Large intestine (tissue), 3 donors: ENCODE results near the gene RASD1. TPM values are rescaled to one million over a fixed set of nuclear protein-coding genes. Genes with fewer than 3 reads are reported as not detected.
A peak's percentile ranks its signal among the peaks of the same experiment; 100 is the strongest.

ENCODE experiments used
- DNase-seq, 2 donors: peaks; one replicate each; pipeline versions ENCODE4 v3.0.0 to v3.0.0-alpha.2; 2013
- H3K27ac ChIP-seq: one replicate; pipeline ENCODE4 v1.5.1; 2013; ENCODE audit warnings: low read length
- H3K27me3 ChIP-seq: 2 replicates; pipeline ENCODE4 v1.6.1; 2013; ENCODE audit warnings: low read length; ENCODE audit not compliant: control insufficient read depth, insufficient read depth
- H3K36me3 ChIP-seq: 2 replicates; pipeline ENCODE4 v1.6.1; 2013; ENCODE audit warnings: low read length; ENCODE audit not compliant: control insufficient read depth, insufficient read depth
- H3K4me1 ChIP-seq: one replicate; pipeline ENCODE4 v1.6.1; 2013; ENCODE audit warnings: low read length; ENCODE audit not compliant: control insufficient read depth, insufficient read depth
- H3K4me3 ChIP-seq: one replicate; pipeline ENCODE4 v1.5.1; 2013; ENCODE audit warnings: low read length
- H3K9me3 ChIP-seq: one replicate; pipeline ENCODE4 v1.6.1; 2013; ENCODE audit warnings: mild to moderate bottlenecking, low read depth, low read length, moderate library complexity; ENCODE audit not compliant: control insufficient read depth
- WGBS: methylation state at CpG from one replicate; pipeline ENCODE4 v1.1.5; 2013; ENCODE audit warnings: low lambda C conversion rate; ENCODE audit not compliant: insufficient coverage; 5-methylcytosine and 5-hydroxymethylcytosine counted together
- polyA plus RNA-seq: library from polyadenylated mRNA; unstranded; fragments of 120-200 nt; gene quantifications from one replicate; pipeline ENCODE4 v1.2.1, GENCODE V29; 2013

The RASD1 gene
- polyA plus RNA-seq, 1 donor, result 20.0 TPM

DNA sequence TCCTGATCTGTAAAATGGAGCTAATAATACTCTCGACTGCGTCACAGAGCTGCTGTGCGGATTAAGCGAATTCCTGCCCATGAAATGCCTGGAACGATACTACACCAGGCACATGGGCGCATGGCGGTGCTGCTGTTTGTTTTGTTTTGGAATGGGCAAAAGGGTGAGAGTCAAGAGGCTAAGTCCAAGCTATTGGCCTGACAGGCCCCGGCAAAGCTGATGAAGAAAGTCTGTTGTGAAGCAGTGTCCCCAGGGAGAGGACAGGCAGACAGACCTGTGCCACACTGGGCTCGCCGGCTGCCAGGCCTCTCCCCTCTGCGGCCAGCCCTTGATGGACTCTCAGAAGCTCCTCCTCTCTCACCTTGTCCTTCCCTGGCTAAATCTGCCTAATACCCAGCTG, 31.3 kb upstream of the RASD1 start:
- no CpG with 5 or more reads among the region's 11 CpGs for WGBS
- no peaks in the 10 kb centered on the region for H3K4me1 ChIP-seq
- no peaks in the 10 kb centered on the region for H3K27me3 ChIP-seq
- H3K4me3 ChIP-seq, result no peak overlapping the region
- H3K9me3 ChIP-seq, result no peaks in the 10 kb centered on the region
- no peak overlapping the region for H3K27ac ChIP-seq
- no peak for DNase-seq
- H3K36me3 ChIP-seq, result no peaks in the 10 kb centered on the region

DNA sequence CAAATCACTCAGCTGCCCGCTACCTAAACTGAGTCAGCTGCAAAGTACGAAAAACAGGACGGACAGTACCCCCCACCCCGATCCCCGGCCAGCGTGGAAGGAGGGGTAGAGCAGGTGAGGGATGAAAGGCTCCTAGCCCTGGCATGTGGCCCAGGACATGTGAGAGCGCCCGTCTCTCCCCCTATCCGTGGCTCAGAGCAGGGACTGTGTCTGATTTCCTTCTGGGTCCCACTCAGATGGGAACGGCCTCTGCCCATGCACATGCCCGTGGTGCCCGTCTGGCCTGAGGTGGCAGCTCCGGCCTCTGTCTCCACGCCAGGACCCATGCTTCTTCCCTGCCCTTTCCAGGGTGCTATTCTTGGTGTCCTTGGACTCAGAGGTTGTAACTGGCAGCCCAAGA, 30.2 kb upstream of the RASD1 start:
- H3K9me3 ChIP-seq, result no peaks in the 10 kb centered on the region
- no peaks in the 10 kb centered on the region for H3K27me3 ChIP-seq
- no peak for DNase-seq
- peaks cover 2% of the 10 kb centered on the region for H3K36me3 ChIP-seq
- no peaks in the 10 kb centered on the region for H3K4me1 ChIP-seq
- no CpG with 5 or more reads among the region's 14 CpGs for WGBS
- no peak overlapping the region for H3K27ac ChIP-seq
- no peak overlapping the region for H3K4me3 ChIP-seq

DNA sequence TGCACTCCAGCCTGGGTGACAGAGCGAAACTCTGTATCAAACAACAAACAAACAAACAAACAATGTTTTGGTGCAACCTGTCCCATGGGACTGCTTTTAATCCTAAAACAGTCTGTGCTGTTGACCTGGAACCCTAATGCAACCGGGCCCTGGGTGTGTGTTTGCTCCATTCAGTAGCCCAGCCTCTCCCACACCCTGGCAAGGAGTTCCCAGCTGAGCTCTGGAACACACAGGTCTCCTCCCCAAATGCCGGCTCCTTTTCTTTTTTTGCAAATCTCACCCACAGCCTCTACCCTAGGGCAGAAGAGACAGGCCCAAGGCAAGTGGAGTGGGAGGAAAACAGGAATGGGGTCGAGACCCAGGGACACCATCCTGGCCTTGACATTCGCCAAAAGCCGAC, 29.8 kb upstream of the RASD1 start:
- Histone ChIP-seq H3K4me1 (no peaks in the 10 kb centered on the region), H3K27ac (no peak overlapping the region), H3K4me3 (no peak overlapping the region), H3K27me3 (no peaks in the 10 kb centered on the region), H3K9me3 (no peaks in the 10 kb centered on the region), H3K36me3 (peaks cover 2% of the 10 kb centered on the region)
- DNase-seq, result no peak
- WGBS, result no CpG with 5 or more reads among the region's 6 CpGs

DNA sequence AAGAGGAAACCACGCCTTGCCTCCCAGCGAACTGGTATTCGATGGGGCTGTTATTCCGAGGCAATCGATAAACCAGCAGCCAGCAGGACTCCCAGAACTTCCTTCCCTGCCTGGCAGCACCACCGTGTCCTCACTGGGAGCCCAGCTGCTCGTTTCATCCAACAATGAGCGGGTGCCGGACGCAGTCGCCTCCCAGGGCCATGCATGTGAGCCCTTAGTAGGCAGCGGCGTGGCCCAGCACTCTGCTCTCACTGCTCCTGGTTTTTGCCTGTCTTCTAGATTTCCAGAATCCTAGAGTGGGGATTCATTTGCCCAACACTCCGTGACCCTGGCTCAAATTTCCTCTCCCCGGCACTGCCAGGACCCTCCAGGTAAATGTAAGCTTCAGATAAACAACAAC, 29.1 kb upstream of the RASD1 start:
- H3K4me3 ChIP-seq, result no peak overlapping the region
- H3K4me1 ChIP-seq, result no peaks in the 10 kb centered on the region
- H3K27ac ChIP-seq, result no peak overlapping the region
- 100% methylated on average over 2 of the region's 15 CpGs for whole genome bisulfite sequencing
- peaks cover 6% of the 10 kb centered on the region for H3K36me3 ChIP-seq
- H3K27me3 ChIP-seq, result no peaks in the 10 kb centered on the region
- no peak for DNase-seq
- H3K9me3 ChIP-seq, result no peaks in the 10 kb centered on the region

DNA sequence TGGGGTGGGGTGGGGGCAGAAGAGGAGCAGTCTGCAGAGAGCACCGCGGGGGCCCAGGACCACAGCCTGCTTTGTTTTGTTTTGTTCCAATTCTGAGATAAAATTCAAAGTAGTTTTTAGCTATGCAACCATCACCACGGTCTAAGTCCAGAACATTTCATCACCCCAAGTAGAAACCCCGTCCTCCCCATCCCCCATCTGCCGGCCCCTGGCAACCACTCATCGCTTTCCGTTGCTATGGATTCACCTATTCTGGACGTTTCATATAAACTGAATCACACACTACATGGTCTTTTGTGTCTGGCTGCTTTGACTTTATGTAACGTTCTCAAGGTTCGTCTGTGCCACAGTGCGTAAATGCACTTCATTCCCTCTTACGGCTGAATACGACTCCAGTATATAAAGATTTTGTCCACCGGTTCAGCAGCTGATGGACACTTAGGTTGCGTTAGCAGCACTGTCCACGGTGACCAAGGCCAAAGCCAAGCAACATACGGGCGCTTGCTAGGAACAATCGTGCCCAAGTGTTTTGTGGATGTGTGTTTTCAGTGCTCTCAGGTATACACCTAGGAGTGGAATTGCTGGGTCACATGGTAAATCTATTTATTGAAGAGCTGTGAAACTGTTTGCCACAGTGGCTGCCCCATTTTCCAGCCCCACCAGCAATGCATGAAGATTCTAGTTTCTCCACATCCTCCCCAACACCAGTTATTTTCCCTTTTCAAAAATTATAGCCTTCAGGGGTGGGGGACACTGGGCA, 27.7 kb upstream of the RASD1 start:
- WGBS, result no CpG with 5 or more reads among the region's 19 CpGs
- H3K9me3 ChIP-seq, result no peaks in the 10 kb centered on the region
- no peak overlapping the region for H3K27ac ChIP-seq
- no peaks in the 10 kb centered on the region for H3K27me3 ChIP-seq
- peaks cover 9% of the 10 kb centered on the region for H3K36me3 ChIP-seq
- no peak overlapping the region for H3K4me3 ChIP-seq
- DNase-seq, result no peak
- H3K4me1 ChIP-seq, result no peaks in the 10 kb centered on the region

DNA sequence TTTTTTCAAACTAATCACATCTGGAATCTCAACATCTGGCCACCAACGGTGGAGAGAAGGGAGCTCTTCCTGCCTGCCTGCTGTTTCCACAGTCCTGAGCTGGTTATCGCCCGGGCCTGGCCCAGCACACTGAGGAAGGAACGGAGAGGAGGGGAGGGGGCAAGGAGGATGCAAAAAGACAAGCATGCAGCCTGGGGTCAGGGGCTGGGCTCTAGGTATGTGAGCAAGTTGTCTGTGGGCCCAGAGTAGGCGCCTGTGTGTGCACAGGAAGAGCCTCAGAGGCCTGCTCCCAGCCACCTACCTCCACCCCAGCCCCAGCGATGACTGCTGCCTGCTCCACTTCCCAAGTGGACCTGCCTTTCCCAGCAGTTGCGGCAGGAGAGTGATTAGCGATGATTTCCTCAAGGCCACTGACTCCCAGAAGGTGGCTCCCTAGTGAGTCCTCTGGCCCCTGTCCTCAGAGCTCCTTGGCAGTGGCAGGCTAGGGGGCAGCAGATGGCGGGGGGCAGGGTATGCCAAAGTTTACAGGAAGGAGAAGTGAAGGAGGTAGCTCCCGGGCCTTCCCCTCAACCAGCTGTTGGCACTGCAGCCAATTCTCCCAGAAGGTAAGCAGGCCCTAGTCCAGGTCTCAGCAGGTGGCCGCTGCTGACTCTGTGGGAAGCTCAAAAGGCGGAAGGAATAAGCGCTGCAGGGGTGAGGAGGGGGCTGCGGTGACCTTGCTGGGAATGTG, 27.0 kb upstream of the RASD1 start:
- no CpG with 5 or more reads among the region's 14 CpGs for WGBS
- Histone ChIP-seq H3K36me3 (peaks cover 9% of the 10 kb centered on the region), H3K9me3 (no peaks in the 10 kb centered on the region), H3K4me3 (no peak overlapping the region), H3K27ac (no peak overlapping the region), H3K4me1 (no peaks in the 10 kb centered on the region), H3K27me3 (no peaks in the 10 kb centered on the region)
- DNase-seq, result peak in 1 of 2 donors; percentile 29

DNA sequence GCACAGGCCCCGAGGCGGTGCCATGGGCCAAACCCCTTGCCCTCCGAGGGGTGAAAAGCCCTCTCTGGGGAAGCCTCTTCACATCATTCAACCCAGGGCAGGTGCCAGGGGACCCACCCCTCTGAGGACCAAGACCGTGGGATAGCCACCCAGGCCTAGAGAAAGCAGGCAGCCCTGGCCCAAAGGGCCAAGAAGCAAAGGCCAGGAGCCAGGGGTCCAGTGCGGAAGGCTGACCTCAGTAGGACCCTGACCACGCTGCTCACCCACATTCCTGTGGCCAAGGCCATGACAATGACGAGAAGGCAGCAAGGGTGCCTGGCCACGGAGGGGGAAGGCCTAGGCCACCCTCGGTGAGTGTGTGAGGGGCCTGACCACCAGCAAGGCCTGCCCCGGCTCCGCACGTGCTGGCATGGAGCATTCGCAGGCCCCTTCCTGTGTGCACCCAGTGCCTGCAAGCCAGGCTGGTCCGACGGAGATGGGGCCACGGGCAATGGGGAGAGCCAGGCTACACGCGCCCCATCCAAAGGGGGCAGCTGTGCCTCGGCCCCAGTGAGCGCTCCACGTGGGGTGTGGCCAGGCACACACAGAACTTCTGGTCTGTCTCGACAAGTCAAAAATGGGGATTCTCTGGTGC, 24.5 kb upstream of the RASD1 start:
- H3K4me1 ChIP-seq, result no peaks in the 10 kb centered on the region
- DNase-seq, result no peak
- H3K27ac ChIP-seq, result no peak overlapping the region
- H3K4me3 ChIP-seq, result no peak overlapping the region
- no peaks in the 10 kb centered on the region for H3K9me3 ChIP-seq
- H3K27me3 ChIP-seq, result no peaks in the 10 kb centered on the region
- no CpG with 5 or more reads among the region's 22 CpGs for WGBS
- H3K36me3 ChIP-seq, result peaks cover 9% of the 10 kb centered on the region

DNA sequence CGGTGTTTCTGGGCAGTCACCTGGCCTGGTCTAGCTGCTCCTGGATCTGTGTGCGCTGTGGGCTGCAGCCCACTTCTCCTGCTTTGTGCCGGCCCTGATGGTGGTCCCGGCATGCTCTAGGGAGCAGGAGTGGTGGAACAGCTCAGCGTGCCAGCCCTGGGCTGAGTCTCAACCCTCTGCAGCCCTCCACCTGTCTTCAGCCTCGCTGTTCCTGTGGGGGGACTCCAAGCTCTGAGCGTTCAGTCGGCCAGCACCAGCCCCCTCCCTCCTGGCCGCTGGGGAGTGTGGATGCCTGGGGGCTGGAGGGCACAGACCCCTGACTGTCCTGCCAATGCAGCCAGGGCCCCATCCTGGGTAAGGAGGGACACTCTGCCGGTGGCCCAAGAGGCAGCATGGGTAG, 23.7 kb upstream of the RASD1 start:
- no peak for DNase-seq
- Histone ChIP-seq H3K27ac (no peak overlapping the region), H3K9me3 (no peaks in the 10 kb centered on the region), H3K36me3 (peaks cover 9% of the 10 kb centered on the region), H3K4me3 (no peak overlapping the region), H3K27me3 (no peaks in the 10 kb centered on the region), H3K4me1 (no peaks in the 10 kb centered on the region)
- no CpG with 5 or more reads among the region's 10 CpGs for WGBS

DNA sequence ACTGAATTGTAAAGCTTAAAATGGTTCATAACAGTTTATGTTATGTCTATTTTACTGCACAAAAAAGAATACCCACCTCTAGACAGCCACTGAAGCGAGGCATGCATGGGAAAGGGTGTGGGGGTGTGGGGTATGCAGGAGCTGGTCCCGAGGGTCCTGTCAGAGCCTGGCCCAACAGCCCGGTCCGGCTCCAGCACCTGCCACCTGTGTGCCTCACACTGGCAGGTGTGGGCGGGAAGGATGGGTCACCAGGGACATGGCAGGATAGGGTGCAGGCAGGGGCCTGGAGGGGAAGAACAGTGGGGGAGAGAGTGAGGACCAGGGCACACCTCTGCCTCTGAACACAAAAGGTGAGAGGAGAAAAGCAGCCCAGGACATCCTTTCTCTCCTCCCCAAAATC, 22.8 kb upstream of the RASD1 start:
- H3K4me1 ChIP-seq, result no peaks in the 10 kb centered on the region
- H3K4me3 ChIP-seq, result no peak overlapping the region
- no peaks in the 10 kb centered on the region for H3K9me3 ChIP-seq
- no peaks in the 10 kb centered on the region for H3K27me3 ChIP-seq
- peaks cover 9% of the 10 kb centered on the region for H3K36me3 ChIP-seq
- no peak overlapping the region for H3K27ac ChIP-seq
- WGBS, result no CpG with 5 or more reads among the region's 5 CpGs
- DNase-seq, result no peak

DNA sequence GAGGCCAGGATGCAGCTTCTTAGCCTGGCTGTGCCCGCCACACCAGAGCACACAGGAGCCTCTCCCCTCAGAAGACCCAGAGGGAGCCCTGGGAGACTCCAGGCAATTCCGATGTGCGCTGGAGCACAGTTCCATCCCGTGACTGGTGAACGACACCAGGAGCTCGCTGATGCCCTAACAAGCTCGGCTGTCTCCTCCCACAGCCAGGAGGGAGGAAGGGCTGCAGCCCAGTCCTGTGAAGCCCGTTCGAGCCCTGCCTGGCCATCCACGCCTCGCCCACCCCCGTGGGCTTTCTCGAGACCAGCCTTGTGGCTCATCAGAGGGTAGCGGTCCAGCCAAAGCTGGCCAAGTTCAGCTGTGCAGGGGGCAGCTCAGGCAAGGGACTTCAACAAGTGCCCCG, 21.8 kb upstream of the RASD1 start:
- Histone ChIP-seq H3K9me3 (no peaks in the 10 kb centered on the region), H3K4me3 (no peak overlapping the region), H3K36me3 (peaks cover 9% of the 10 kb centered on the region), H3K27ac (no peak overlapping the region), H3K27me3 (no peaks in the 10 kb centered on the region), H3K4me1 (no peaks in the 10 kb centered on the region)
- DNase-seq, result no peak
- WGBS, result no CpG with 5 or more reads among the region's 15 CpGs
